ENCODE data around the gene CDH23. TPM values are rescaled to one million over a fixed set of nuclear protein-coding genes. Genes with fewer than 3 reads are reported as not detected.

Gene CDH23
- total and polyA plus RNA-seq, 8 donors, result 3.4 to 64.6 (median 9.9) TPM

GRCh38 chr10:71351087-71351486 is 45.6 kb upstream of the CDH23 start:
- TF ChIP-seq CTCF (IDR thresholded peaks at IDR 0.05), result no peak
- ATAC-seq (no peak), DNase-seq (no peak), FAIRE-seq (no peak)
- Histone ChIP-seq H3K27me3 (no peaks in the 10 kb centered on the region), H3K9me3 (no peaks in the 10 kb centered on the region), H3K4me1 (no peaks in the 10 kb centered on the region), H3K27ac (no peak overlapping the region), H3K36me3 (no peaks in the 10 kb centered on the region), H3K4me3 (no peak overlapping the region)
- WGBS, 2 donors, result 84 to 89% methylated on average over 6 of the region's 6 CpGs
- intact Hi-C loops (cut with DNase I), result no loop called here

GRCh38 chr10:71351628-71352319 is 44.9 kb upstream of the CDH23 start:
- DNase-seq (no peak), FAIRE-seq (no peak), ATAC-seq (peak in 3 of 4 donors; percentile 59 to 68 (median 60))
- intact Hi-C loops (cut with DNase I), result no loop called here
- WGBS, 2 donors, result 77 to 78% methylated on average over 14 of the region's 14 CpGs
- peaks cover 0 to 4% (median 0%) of the 10 kb centered on the region in 3 donors for H3K36me3 ChIP-seq
- no peaks in the 10 kb centered on the region for H3K4me1 ChIP-seq
- H3K27ac ChIP-seq, result no peak overlapping the region
- no peaks in the 10 kb centered on the region for H3K9me3 ChIP-seq
- no peaks in the 10 kb centered on the region for H3K27me3 ChIP-seq
- no peak for TF ChIP-seq CTCF (IDR thresholded peaks at IDR 0.05)
- H3K4me3 ChIP-seq, result no peak overlapping the region

- DNase-seq, result no peak
- intact Hi-C loops (cut with DNase I), result no loop called here
- 72 to 79% methylated on average over 9 of the region's 9 CpGs for WGBS, 2 donors
- Histone ChIP-seq H3K27me3 (no peaks in the 10 kb centered on the region), H3K4me1 (no peaks in the 10 kb centered on the region), H3K36me3 (peaks cover 0 to 8% (median 0%) of the 10 kb centered on the region in 3 donors), H3K4me3 (no peak overlapping the region), H3K9me3 (no peaks in the 10 kb centered on the region), H3K27ac (no peak overlapping the region)
- ATAC-seq, result no peak
- no peak for FAIRE-seq
- TF ChIP-seq CTCF (IDR thresholded peaks at IDR 0.05), result no peak
These were observed 43.1 kb upstream of the CDH23 start for GRCh38 chr10:71353639-71354038.

GRCh38 chr10:71354776-71355175 is 41.9 kb upstream of the CDH23 start:
- Histone ChIP-seq H3K9me3 (no peaks in the 10 kb centered on the region), H3K27me3 (no peaks in the 10 kb centered on the region), H3K4me1 (no peaks in the 10 kb centered on the region), H3K27ac (no peak overlapping the region), H3K4me3 (no peak overlapping the region), H3K36me3 (peaks cover 0 to 8% (median 0%) of the 10 kb centered on the region in 3 donors)
- whole genome bisulfite sequencing, 2 donors, result 79 to 88% methylated on average over 7 of the region's 7 CpGs
- intact Hi-C loops (cut with DNase I), result no loop called here
- no peak for ATAC-seq
- no peak for TF ChIP-seq CTCF (IDR thresholded peaks at IDR 0.05)
- no peak for FAIRE-seq
- DNase-seq, result no peak

GRCh38 chr10:71355886-71356285 is 40.8 kb upstream of the CDH23 start:
- Histone ChIP-seq H3K4me1 (no peaks in the 10 kb centered on the region), H3K27ac (no peak overlapping the region), H3K36me3 (peaks cover 0 to 8% (median 0%) of the 10 kb centered on the region in 3 donors), H3K27me3 (no peaks in the 10 kb centered on the region), H3K9me3 (no peaks in the 10 kb centered on the region), H3K4me3 (no peak overlapping the region)
- WGBS, 2 donors, result 92 to 97% methylated on average over 12 of the region's 12 CpGs
- DNase-seq, result no peak
- TF ChIP-seq CTCF (IDR thresholded peaks at IDR 0.05), result no peak
- ATAC-seq, result no peak
- intact Hi-C loops (cut with DNase I), result no loop called here
- FAIRE-seq, result no peak
